ENCODE data around the gene SFT2D1.

SFT2D1 gene

GRCh38 chr6:166293731-166294584 is 48.4 kb downstream of the SFT2D1 start:
- Mint-ChIP-seq H3K27ac (no peak overlapping the region), H3K4me3 (no peak overlapping the region), H3K27me3 (ENCODE audit: low read depth) (peaks cover 30% of the 10 kb centered on the region), H3K9me3 (peaks cover 9% of the 10 kb centered on the region), H3K36me3 (ENCODE audit: low read depth) (no peaks in the 10 kb centered on the region), H3K4me1 (no peaks in the 10 kb centered on the region)
- TF ChIP-seq CTCF (IDR thresholded peaks at IDR 0.05; ENCODE audit: unreplicated experiment in 3 of 3): no peak

DNA sequence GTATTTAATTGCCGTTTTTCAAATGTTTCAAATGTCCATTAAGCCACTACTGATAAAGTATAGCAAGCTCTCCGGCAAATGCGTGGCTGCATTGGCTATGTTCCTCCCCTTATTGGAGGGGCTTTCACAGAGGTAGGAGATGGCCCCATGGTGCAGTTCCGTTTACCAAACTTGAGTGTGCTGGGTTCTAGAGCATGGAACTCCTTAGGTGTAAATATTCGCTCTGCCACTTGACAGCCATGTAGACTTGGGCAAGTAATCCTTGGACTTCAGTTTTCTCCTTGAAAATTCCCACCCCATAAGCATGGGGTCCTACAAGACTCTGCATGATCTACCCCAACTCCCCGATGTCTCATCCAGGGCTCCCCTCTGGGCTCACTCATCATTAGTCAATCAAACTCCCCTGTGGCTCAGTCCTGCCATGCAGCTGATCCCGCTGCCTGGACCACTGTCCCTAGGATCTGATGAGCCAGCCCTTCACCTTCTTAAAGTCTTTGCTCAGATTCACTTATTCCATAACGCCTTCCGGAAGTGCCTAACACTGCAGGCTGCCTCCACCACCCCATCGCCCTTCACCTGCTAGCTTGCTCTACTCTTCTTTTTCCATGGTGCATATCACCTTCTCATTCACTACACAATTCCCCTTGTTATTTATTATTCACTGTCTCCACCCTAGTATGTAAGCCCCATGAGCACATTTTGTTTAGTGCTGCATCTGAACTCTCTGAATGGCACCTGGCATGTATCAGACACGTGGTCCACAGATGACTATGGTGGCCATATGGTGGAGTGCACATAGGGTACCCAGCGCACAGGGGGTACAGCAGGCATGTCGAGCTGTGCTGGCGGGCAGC is 52.9 kb downstream of the SFT2D1 start:
- Mint-ChIP-seq H3K4me1 (no peaks in the 10 kb centered on the region), H3K27me3 (ENCODE audit: low read depth) (peaks cover 17% of the 10 kb centered on the region), H3K27ac (no peak overlapping the region), H3K36me3 (ENCODE audit: low read depth) (no peaks in the 10 kb centered on the region), H3K9me3 (no peaks in the 10 kb centered on the region), H3K4me3 (no peak overlapping the region)
- TF ChIP-seq CTCF (IDR thresholded peaks at IDR 0.05; ENCODE audit: unreplicated experiment in 3 of 3): no peak

- Mint-ChIP-seq H3K27ac (no peak overlapping the region), H3K4me3 (no peak overlapping the region), H3K27me3 (ENCODE audit: low read depth) (peaks cover 19% of the 10 kb centered on the region), H3K4me1 (no peaks in the 10 kb centered on the region), H3K9me3 (no peaks in the 10 kb centered on the region), H3K36me3 (ENCODE audit: low read depth) (no peaks in the 10 kb centered on the region)
- no peak for TF ChIP-seq CTCF (IDR thresholded peaks at IDR 0.05; ENCODE audit: unreplicated experiment in 3 of 3)
Measured at GRCh38 chr6:166286839-166287271, 55.5 kb downstream of the SFT2D1 start.

GRCh38 chr6:166285233-166285632 is 57.1 kb downstream of the SFT2D1 start:
- Mint-ChIP-seq H3K4me3 (no peak overlapping the region), H3K4me1 (no peaks in the 10 kb centered on the region), H3K9me3 (no peaks in the 10 kb centered on the region), H3K27ac (no peak overlapping the region), H3K36me3 (ENCODE audit: low read depth) (no peaks in the 10 kb centered on the region), H3K27me3 (ENCODE audit: low read depth) (peaks cover 26% of the 10 kb centered on the region)
- no peak for TF ChIP-seq CTCF (IDR thresholded peaks at IDR 0.05; ENCODE audit: unreplicated experiment in 3 of 3)

GRCh38 chr6:166284640-166285039 is 57.7 kb downstream of the SFT2D1 start:
- H3K36me3 Mint-ChIP-seq (ENCODE audit: low read depth): no peaks in the 10 kb centered on the region
- no peak overlapping the region for H3K27ac Mint-ChIP-seq
- no peaks in the 10 kb centered on the region for H3K9me3 Mint-ChIP-seq
- H3K4me3 Mint-ChIP-seq: no peak overlapping the region
- H3K4me1 Mint-ChIP-seq: no peaks in the 10 kb centered on the region
- no peak for TF ChIP-seq CTCF (IDR thresholded peaks at IDR 0.05; ENCODE audit: unreplicated experiment in 3 of 3)
- H3K27me3 Mint-ChIP-seq (ENCODE audit: low read depth): peaks cover 27% of the 10 kb centered on the region
